ENCODE results near the gene SPHK2.

- TF ChIP-seq CTCF (IDR thresholded peaks at IDR 0.05 in 4 of 5, conservative IDR thresholded peaks at IDR 0.05 in 1 of 5): no peak
- TF ChIP-seq POLR2A (IDR thresholded peaks at IDR 0.05): no peak
Measured at GRCh38 chr19:48603449-48603848, 15.9 kb upstream of the SPHK2 start.
